GM18505 (cell line): ENCODE measurements around the gene GBX1.

Experiments used
- ATAC-seq: cut with Tn5 transposase; IDR thresholded peaks from one replicate; pipeline ENCODE4 v1.9.1; 2021; ENCODE audit not compliant: unreplicated experiment
- POLR2A ChIP-seq: IDR thresholded peaks from 4 replicates; pipeline ENCODE4 v1.6.1; 2011; ENCODE audit warnings: borderline replicate concordance; ENCODE audit not compliant: insufficient read depth, insufficient read length; ENCODE audit errors: extremely low read depth

Gene GBX1

DNA sequence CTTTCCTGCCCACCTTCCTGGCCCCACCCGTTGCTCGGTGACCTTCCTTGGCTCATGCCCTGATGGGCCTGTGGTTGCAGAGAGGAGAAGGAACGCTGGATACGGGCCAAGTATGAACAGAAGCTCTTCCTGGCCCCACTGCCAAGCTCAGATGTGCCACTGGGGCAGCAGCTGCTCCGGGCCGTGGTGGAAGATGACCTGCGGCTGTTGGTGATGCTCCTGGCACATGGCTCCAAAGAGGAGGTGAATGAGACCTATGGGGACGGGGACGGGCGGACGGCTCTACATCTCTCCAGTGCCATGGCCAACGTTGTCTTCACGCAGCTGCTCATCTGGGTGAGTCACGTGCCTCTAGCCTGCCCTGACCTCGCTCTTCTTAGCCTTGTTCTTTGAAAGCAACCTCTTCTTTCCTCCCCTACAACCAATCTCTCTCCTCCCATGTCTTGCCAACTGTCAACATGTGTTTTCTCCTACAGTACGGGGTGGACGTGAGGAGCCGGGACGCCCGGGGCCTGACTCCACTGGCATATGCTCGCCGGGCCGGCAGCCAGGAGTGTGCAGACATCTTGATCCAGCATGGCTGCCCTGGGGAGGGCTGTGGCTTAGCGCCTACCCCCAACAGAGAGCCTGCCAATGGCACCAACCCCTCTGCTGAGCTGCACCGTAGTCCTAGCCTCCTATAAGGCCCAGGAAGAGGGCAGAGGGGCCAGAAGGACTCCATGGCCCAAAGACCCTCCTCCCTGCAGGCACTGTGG is 24.1 kb downstream of the GBX1 start:
- no peak for TF ChIP-seq POLR2A
- ATAC-seq, result no peak

DNA sequence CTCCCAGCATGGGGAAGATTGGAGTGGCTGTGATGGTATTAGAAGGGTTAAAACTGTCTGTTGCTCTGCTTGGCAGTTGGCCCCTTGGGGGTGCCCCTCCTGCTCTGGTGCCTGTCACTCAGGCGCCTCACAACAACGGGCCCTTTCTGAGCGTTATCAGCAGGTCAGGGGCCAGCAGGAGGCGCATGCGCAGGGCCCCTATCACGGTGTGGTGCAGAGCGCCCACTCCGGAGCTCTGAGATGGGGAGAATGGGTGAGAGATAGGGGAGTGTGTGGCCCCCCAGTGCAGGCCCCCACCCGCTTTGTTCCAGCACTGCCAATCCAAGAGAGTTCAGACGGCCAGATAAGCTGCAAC is 24.8 kb downstream of the GBX1 start:
- TF ChIP-seq POLR2A, result no peak
- no peak for ATAC-seq

DNA sequence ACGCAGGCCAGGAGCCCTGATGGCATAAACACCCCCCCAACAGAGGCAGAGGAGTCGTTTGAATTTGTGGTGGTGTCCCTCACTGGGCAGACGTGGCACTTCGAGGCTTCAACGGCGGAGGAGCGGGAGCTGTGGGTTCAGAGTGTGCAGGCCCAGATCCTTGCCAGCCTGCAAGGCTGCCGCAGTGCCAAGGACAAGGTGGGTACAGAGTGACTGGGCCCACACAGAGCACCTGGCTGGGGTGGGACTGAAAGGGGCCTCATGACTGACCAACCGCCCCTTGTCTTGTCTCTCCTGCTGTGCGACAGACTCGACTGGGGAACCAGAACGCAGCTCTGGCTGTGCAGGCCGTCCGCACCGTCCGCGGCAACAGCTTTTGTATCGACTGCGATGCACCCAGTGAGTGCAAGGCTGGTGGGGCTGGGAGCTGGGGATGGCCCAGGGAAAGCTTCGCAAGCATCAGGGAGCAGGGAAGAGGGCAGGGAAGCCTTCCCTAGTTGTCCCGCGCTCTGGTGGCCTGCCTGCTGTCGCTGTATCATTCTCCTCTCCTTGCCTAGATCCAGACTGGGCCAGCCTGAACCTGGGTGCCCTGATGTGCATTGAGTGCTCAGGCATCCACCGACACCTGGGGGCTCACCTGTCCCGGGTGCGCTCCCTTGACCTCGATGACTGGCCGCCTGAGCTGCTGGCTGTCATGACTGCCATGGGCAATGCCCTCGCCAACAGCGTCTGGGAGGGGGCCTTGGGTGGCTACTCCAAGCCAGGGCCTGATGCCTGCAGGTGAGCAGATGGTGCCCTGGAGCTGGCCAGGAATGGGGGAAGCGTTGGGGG is 25.4 kb downstream of the GBX1 start:
- no peak for ATAC-seq
- no peak for TF ChIP-seq POLR2A

DNA sequence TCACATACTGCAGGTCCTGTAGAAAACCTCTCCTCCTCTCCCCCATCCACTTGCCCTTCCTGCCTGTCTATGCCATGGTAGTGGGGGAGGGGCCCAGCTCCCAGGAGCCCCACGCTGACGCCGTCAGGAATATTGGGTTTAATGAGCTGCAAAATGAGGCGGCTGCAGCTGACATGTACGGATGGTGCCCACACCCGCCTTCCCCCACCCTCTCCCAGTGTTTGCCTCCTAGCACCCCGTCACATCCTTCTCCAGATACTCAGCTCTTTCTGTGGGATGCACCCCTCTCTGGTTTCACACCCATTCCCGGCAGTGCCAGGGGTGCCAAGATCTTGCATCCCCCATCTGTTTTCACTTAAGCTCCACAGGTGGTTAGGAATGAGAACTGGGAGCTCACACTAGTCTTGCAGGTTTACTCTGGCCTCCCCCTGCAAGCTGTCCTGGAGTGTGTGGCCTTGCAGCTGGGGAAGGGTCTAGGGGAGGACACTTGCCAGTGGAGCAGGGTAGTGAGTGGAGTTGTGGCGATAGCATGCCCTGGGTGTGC is 26.1 kb downstream of the GBX1 start:
- ATAC-seq, result no peak
- TF ChIP-seq POLR2A, result no peak

DNA sequence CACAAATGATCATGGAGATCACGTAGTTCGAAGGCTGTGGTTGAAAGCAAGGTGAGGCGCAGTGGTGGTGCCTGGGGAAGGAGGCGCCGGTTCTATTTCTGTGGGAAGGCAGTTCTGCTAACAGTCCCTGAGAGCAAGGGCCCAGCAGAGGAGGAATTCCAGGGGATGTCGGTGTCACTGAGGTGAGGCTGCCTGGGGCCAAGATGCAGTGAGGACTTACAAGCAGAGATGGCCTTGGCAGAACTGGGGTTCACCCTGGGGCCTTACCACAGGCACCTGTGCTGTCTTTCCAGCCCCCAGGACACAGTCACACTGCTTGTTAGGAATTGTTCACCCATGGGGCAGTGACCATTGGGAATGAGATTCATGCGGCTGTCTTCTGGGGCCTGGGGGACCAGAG is 26.7 kb downstream of the GBX1 start:
- no peak for ATAC-seq
- no peak for TF ChIP-seq POLR2A

DNA sequence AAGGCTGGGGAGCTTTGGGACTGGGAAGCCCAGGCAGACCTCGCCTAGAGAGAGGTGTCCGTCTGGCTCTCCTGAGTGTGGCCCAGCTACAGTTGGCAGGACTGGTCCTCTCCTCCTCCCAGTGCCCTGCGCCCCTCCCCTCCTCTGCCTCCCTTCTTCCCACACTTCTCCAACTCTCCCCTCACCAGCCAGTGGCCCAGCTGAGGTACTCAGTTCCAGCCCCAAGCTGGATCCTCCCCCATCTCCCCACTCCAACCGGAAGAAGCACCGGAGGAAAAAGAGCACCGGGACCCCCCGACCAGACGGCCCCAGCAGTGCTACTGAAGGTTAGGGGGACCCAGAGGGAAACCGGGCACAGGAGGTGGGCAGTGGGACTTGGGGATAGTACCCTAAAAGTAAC is 27.7 kb downstream of the GBX1 start:
- no peak for TF ChIP-seq POLR2A
- no peak for ATAC-seq

DNA sequence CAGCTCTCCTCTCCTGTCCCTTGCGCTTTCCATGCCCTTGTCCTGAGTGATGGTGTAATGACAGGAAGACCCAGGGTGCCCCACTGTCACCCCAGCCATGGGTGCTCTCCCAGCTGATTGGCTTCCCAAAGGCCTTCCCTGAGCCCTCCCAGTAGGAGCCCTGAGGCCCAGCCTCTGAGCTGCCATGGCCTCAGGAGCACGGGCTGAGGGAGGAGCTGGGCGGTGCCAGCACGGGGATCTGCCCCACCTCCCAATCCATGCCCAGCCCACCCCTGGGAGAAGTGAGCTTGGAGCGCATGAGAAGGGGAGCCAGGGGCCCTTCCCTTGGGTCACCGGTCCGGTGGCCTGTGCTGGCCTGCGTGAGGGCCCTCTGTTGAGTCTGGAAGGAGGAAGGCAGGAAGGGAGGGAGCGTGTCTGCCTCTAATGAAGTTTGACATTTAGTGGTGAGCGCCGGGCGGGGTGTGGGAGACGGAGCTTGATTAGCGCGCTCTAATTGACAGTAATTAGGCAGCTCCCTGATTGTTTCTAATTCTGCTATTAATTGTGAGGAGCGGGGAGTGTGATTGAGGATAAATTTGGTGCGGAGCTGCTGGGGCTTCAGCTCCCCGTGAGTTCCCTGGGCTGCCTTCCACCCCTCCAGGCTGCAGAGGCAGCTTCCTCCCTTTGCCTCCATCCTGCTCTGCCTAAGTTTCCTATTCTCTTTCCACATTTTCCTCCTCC is 28.3 kb downstream of the GBX1 start:
- no peak for ATAC-seq
- TF ChIP-seq POLR2A, result no peak

DNA sequence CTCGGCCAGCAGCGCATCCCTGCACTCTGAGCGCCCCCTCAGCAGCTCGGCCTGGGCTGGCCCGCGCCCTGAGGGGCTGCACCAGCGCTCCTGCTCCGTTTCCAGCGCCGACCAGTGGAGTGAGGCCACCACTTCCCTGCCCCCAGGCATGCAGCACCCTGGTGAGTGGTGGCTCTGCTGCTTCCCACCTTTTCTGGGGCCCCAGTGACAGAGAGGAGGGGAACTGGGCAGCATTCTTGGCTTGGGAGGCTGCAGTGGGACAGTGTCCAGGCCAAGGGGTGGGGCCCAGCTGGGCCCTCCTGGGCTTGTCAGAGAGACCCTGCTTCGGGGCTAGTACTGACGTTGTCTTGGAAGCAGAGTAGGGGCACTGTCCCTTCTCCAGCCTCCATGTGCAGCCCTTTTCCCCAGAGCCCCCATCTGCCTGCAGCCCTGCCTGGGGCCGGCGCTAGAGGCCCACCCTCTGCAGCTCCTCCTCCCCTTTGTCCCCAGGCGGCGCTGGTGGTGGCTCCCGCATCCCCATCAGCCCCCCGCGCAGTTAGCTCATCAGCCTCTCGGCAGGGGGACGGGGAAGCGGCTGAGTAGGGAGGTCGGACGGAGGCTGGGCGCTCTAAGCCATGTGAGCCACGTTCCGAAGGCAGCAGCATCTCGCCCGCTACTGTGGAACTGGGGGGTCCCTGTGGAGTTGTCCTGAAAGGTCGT is 29.2 kb downstream of the GBX1 start:
- no peak for TF ChIP-seq POLR2A
- ATAC-seq, result no peak

DNA sequence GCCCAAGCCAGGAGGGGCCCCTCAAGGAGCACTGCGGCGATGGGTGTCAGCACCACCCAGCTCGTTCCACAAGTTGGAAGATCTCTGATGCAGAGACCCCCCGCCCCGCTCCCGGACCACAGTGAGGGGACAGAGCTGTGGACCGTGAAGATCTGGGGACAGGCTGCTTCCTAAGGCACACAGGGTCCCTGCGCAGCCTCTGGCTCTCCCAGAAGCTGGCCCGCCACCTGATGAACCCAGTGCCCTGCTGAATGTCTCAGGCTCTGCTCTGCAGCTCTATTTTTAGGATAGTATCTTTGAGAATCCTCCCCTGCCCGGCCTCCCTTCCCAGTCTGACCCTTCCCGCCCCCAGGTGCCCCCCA is 29.7 kb downstream of the GBX1 start:
- no peak for TF ChIP-seq POLR2A
- ATAC-seq, result no peak

DNA sequence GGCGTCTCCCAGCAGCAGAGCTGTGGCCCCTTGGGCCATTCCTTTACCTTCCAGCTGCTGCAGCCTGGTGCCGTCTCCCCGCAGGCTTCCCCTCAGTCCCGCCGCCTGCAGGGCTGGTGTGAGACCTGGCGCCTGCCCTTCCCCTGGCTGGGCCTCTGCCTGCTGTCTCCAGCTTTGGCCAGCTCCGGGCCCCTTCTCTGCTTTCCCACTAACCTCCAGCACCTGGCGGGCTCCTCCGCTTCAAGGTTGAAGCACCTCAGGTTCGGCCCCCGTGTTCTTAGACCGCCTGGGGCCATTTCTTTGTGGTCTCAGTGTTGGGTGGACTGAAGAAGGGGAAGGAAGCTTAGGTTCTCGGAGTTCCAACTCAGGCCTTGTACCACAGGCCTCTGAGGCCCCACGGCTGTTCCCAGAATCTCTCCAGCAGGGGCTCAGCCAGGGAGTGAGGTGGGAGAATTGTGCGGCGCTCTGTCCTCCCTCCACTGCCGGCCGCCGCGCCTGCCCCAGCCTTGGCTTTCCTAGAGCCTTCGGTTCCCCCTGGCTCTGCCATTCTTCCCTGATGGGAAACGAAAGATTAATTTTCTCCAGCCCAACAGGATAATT is 30.3 kb downstream of the GBX1 start:
- TF ChIP-seq POLR2A, result no peak
- no peak for ATAC-seq

DNA sequence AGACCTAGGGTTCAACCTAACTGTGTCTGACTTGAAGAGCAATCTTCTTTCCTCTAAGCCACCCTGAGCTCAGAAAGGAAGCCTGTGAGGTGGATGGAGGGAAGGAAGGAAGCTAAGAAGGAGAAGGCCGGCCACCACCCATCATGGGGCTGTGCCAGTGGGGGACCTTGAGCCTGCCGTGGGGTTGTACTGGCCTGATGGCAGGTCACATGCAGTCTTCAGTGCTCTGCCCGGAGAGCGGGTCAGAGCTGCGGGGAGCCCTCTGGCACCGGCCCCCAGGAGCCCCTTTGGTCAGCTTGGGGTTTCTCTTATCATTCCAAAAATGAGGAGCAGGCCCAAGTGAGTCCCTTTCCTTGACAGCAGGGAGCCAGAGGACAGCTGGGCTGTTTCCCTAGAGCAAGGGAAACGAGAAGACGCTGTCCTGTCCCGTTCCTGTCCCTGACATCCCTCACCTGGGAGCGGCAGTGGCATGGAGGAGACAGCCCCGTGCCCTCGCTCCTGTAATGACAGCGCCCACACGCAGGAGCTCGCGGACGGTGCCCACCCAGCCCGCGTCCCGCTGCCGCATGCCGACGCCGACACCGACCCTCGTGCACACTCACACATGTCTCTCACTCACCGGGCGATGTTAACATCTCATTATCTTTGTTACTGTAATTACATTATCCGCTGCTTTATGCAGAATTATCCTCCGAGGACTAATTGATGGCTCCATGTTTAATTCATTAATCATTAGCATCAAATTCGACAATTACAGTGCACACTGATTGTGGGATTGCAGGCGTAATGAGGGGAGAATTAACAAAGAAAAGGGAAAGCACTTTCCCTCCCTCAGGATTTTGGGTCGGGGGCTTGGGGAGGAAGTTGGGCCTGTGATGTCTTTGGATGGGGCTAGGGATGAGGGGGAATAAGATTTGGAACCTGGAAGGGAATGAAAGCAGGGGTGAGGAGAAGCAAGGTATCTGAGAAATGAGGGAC is 31.3 kb downstream of the GBX1 start:
- TF ChIP-seq POLR2A, result no peak
- no peak for ATAC-seq

DNA sequence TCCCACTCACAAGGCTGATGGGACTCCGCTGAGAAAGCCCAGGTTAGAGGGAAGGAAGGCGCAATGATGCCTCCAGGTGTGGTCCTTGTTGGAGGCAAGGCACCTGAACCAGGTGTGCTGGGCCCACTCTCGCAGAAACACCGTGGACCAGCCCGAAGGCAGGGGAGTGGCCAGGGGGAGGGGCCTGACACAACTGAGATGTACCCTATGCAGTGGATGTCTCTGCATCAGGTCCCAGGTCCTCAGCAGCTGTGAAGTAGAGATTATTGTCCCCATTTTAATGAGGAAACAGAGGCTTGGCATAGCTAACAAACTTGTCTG is 32.0 kb downstream of the GBX1 start:
- TF ChIP-seq POLR2A, result no peak
- no peak for ATAC-seq
